Measurements from ENCODE around the gene EFNA5.

GRCh38 chr5:107413754-107414153 lies 257.0 kb downstream of the EFNA5 start:
- TF ChIP-seq EZH2phosphoT487 (IDR thresholded peaks at IDR 0.05; ENCODE audit: unreplicated experiment) (no peak), CTCF (conservative IDR thresholded peaks at IDR 0.05; ENCODE audit: low read depth in 2 of 2) (no peak), EZH2 (IDR thresholded peaks at IDR 0.05; ENCODE audit: low read depth, unreplicated experiment) (no peak), POLR2AphosphoS5 (IDR thresholded peaks at IDR 0.05; ENCODE audit: low read depth) (no peak), CREB1 (CRISPR knock-in tag; IDR thresholded peaks at IDR 0.05; ENCODE audit: low read depth) (no peak), ETS1 (IDR thresholded peaks at IDR 0.05) (no peak), ZNF114 (CRISPR knock-in tag; IDR thresholded peaks at IDR 0.05) (no peak), REST (IDR thresholded peaks at IDR 0.05; ENCODE audit: unreplicated experiment) (no peak), ZNF331 (CRISPR knock-in tag; IDR thresholded peaks at IDR 0.05; ENCODE audit: low read depth) (no peak)
